IMR-90 (cell line): ENCODE results near the gene PITX1. TPM values are rescaled to one million over a fixed set of nuclear protein-coding genes. Genes with fewer than 3 reads are reported as not detected.

Experiments used
- ATAC-seq: fragments of 200-7000 bp; cut with Tn5 transposase; 2 replicates; pipeline ENCODE4 v1.9.1; 2020; ENCODE audit warnings: low read depth, mild to moderate bottlenecking, moderate library complexity
- BruUV-seq: library from RNA; stranded (reverse); fragments of 400-500 nt; replicated peaks from 2 replicates; lab custom pipeline; 2021; lab: Mats Ljungman, UMichigan
- CTCF ChIA-PET: fragments of 300-600 bp; formaldehyde crosslinking; extraction: SDS; loops from one replicate; lab custom pipeline; 2021; ENCODE audit warnings: antibody characterized with exemption; lab: Yijun Ruan, JAX
- POLR2A ChIA-PET: fragments of 300-600 bp; sonication (Branson Sonifier 250); formaldehyde crosslinking; loops from one replicate; lab custom pipeline; 2022; ENCODE audit warnings: antibody characterized with exemption; ENCODE audit not compliant: unreplicated experiment; lab: Charles Lee
- DNase-seq: peaks from one replicate; pipeline ENCODE4 v3.0.0; 2013
- H2AFZ ChIP-seq: replicated peaks from 2 replicates; pipeline ENCODE3; 2013; ENCODE audit warnings: low read length, mild to moderate bottlenecking; ENCODE audit not compliant: poor library complexity
- H2AK5ac ChIP-seq: 2 replicates; pipeline ENCODE4 v1.6.1; 2013; ENCODE audit warnings: low read depth, low read length, inconsistent platforms
- H2AK9ac ChIP-seq: replicated peaks from 2 replicates; pipeline ENCODE3; 2013; ENCODE audit warnings: mild to moderate bottlenecking, low read depth, low read length, moderate library complexity; ENCODE audit not compliant: poor library complexity
- H2BK120ac ChIP-seq: 2 replicates; pipeline ENCODE4 v1.6.1; 2013; ENCODE audit warnings: low read depth, low read length, inconsistent platforms
- H2BK15ac ChIP-seq: 3 replicates; pipeline ENCODE4 v1.6.1; 2013; ENCODE audit warnings: low read depth, low read length, inconsistent platforms
- H2BK20ac ChIP-seq: 2 replicates; pipeline ENCODE4 v1.6.1; 2013; ENCODE audit warnings: low read depth, mild to moderate bottlenecking, inconsistent platforms, low read length, moderate library complexity
- H2BK5ac ChIP-seq: 2 replicates; pipeline ENCODE4 v1.6.1; 2013; ENCODE audit warnings: mild to moderate bottlenecking, low read depth, low read length, inconsistent platforms; ENCODE audit not compliant: poor library complexity, severe bottlenecking
- H3K14ac ChIP-seq: replicated peaks from 2 replicates; pipeline ENCODE4 v1.6.1; 2013; ENCODE audit warnings: low read depth, low read length, inconsistent platforms
- H3K18ac ChIP-seq: 2 replicates; pipeline ENCODE4 v1.6.1; 2013; ENCODE audit warnings: low read depth, low read length, control low read depth
- H3K23ac ChIP-seq: 2 replicates; pipeline ENCODE4 v1.6.1; 2013; ENCODE audit warnings: low read depth, low read length, inconsistent platforms
- H3K27ac ChIP-seq: 2 replicates; pipeline ENCODE4 v1.5.1; 2013; ENCODE audit warnings: mild to moderate bottlenecking, control low read depth, low read length; ENCODE audit not compliant: insufficient read depth
- H3K27me3 ChIP-seq: 2 replicates; pipeline ENCODE4 v1.6.1; 2013; ENCODE audit warnings: low read length; ENCODE audit not compliant: control insufficient read depth, insufficient read depth
- H3K36me3 ChIP-seq: 2 replicates; pipeline ENCODE4 v1.6.1; 2013; ENCODE audit warnings: low read length, mixed read lengths; ENCODE audit not compliant: control insufficient read depth, insufficient read depth
- H3K4ac ChIP-seq: 2 replicates; pipeline ENCODE4 v1.6.1; 2013; ENCODE audit warnings: low read depth, low read length, inconsistent platforms
- H3K4me1 ChIP-seq: 2 replicates; pipeline ENCODE4 v1.6.1; 2013; ENCODE audit warnings: low read length, mixed read lengths; ENCODE audit not compliant: control insufficient read depth, insufficient read depth
- H3K4me2 ChIP-seq: 2 replicates; pipeline ENCODE4 v1.6.1; 2013; ENCODE audit warnings: low read depth, mild to moderate bottlenecking, control low read depth, low read length, moderate library complexity
- H3K4me3 ChIP-seq: 2 replicates; pipeline ENCODE4 v1.5.1; 2013; ENCODE audit warnings: low read depth, mild to moderate bottlenecking, control low read depth, low read length, moderate library complexity; ENCODE audit not compliant: insufficient read depth
- H3K56ac ChIP-seq: 2 replicates; pipeline ENCODE4 v1.6.1; 2013; ENCODE audit warnings: low read length, inconsistent platforms; ENCODE audit not compliant: insufficient read depth; ENCODE audit errors: extremely low read depth
- H3K79me1 ChIP-seq, 2 experiments: 2 replicates each; pipeline ENCODE4 v1.6.1; 2013; ENCODE audit warnings: low read length in 2 of 2, inconsistent platforms in 1 of 2, low read depth in 1 of 2
- H3K9ac ChIP-seq: 2 replicates; pipeline ENCODE4 v1.6.1; 2013; ENCODE audit warnings: low read depth, low read length, control low read depth
- H3K9me1 ChIP-seq: 2 replicates; pipeline ENCODE4 v1.6.1; 2013; ENCODE audit warnings: low read length, inconsistent platforms; ENCODE audit not compliant: insufficient read depth
- H3K9me3 ChIP-seq: 2 replicates; pipeline ENCODE4 v1.6.1; 2013; ENCODE audit warnings: low read length; ENCODE audit not compliant: control insufficient read depth, insufficient read depth
- H4K20me1 ChIP-seq: 2 replicates; pipeline ENCODE4 v1.6.1; 2013; ENCODE audit warnings: low read length, inconsistent platforms; ENCODE audit not compliant: insufficient read depth
- H4K5ac ChIP-seq: 2 replicates; pipeline ENCODE4 v1.6.1; 2013; ENCODE audit warnings: mild to moderate bottlenecking, low read depth, low read length, control low read depth
- H4K8ac ChIP-seq, 2 experiments: 2 replicates each; pipeline ENCODE4 v1.6.1; 2013; ENCODE audit warnings: low read depth in 2 of 2, low read length in 2 of 2, control low read depth in 1 of 2, inconsistent platforms in 1 of 2
- H4K91ac ChIP-seq: 2 replicates; pipeline ENCODE4 v1.6.1; 2013; ENCODE audit warnings: low read depth, low read length, inconsistent platforms; ENCODE audit not compliant: insufficient read depth
- POLR2A ChIP-seq: IDR thresholded peaks from 2 replicates; pipeline ENCODE4 v1.6.1; 2012; ENCODE audit warnings: mild to moderate bottlenecking, low read depth, low read length
- SMC3 ChIP-seq: fragments of 150-350 bp; IDR thresholded peaks from 2 replicates; pipeline ENCODE4 v1.6.1; 2016; ENCODE audit warnings: low read depth, mild to moderate bottlenecking, antibody characterized with exemption, low read length, moderate library complexity
- WGBS, 2 experiments: methylation state at CpG; one replicate each; pipeline versions ENCODE4 v1.1.5 to v1.1.7; 2013; ENCODE audit warnings: missing lambda C conversion rate in 2 of 2; ENCODE audit not compliant: insufficient read length in 1 of 2; ENCODE audit errors: extremely low coverage in 2 of 2; 5-methylcytosine and 5-hydroxymethylcytosine counted together
- dilution Hi-C: fragments of 300-500 bp; cut with HindIII; formaldehyde crosslinking; loops from one replicate; pipeline ENCODE4 v1.14.3; 2018; ENCODE audit warnings: low sequenced_read_pairs; ENCODE audit not compliant: unreplicated experiment
- in situ Hi-C: fragments of 300-500 bp; cut with MboI; formaldehyde crosslinking; loops from 3 replicates; pipeline ENCODE4 v1.14.3; 2019; ENCODE audit warnings: low sequenced_read_pairs, inconsistent platforms, mixed read lengths
- intact Hi-C: fragments of 100-400 bp; cut with micrococcal nuclease; formaldehyde crosslinking; loops from 2 replicates; pipeline ENCODE4 v1.10.0; 2022
- polyA plus RNA-seq, 3 experiments: library from polyadenylated mRNA; depleted of rRNA; stranded (reverse); fragments of >200 nt; gene quantifications; 2 replicates each; pipeline ENCODE4 v1.2.3, GENCODE V29; 2012; ENCODE audit warnings: low replicate concordance in 1 of 3
- total RNA-seq: library from RNA; depleted of rRNA; stranded (reverse); fragments of >200 nt; gene quantifications from 2 replicates; pipeline ENCODE4 v1.2.3, GENCODE V29; 2012

PITX1 gene
- total and polyA plus RNA-seq, 2 of the 4 experiments (the other 2 are of a cell fraction): 10.4 to 29.8 TPM

- 94% methylated on average over 7 of the region's 8 CpGs; no CpG with 5 or more reads in 1 of the 2 experiments for WGBS, 2 experiments
- no peaks in the 10 kb centered on the region for H3K9me3 ChIP-seq
- H4K5ac ChIP-seq: no peak overlapping the region
- peaks cover 6% of the 10 kb centered on the region; the same call in 1 of the 2 replicates for H3K27me3 ChIP-seq
- ATAC-seq: no peak
- H4K8ac ChIP-seq: no peak overlapping the region
- no peak overlapping the region for H3K4me3 ChIP-seq
- no peak overlapping the region for H4K91ac ChIP-seq
- H3K79me1 ChIP-seq: no peaks in the 10 kb centered on the region
- H3K4ac ChIP-seq: no peak overlapping the region
- H3K9me1 ChIP-seq: 0 out of 2 replicates have a peak, but pooled peaks cover 7% of the 10 kb centered on the region
- dilution Hi-C loops (no loop called here), in situ Hi-C loops (no loop called here), intact Hi-C loops (no loop called here)
- CTCF ChIA-PET: interaction anchor here (0.9 kb wide), 1 partner anchor 9 kb away, joined by 3 read pairs; no protein-coding TSS in a partner anchor
- POLR2A ChIA-PET: no interaction called here
- H3K27ac ChIP-seq: no peak overlapping the region
- no peak overlapping the region for H2BK15ac ChIP-seq
- H2AFZ ChIP-seq: no peak overlapping the region
- H2BK5ac ChIP-seq: no peak overlapping the region
- H2BK120ac ChIP-seq: no peak overlapping the region
- H3K18ac ChIP-seq: no peak overlapping the region
- H3K4me2 ChIP-seq: no peak overlapping the region
- no peaks in the 10 kb centered on the region for H4K20me1 ChIP-seq
- TF ChIP-seq POLR2A (no peak), SMC3 (no peak)
- H2AK9ac ChIP-seq: no peak overlapping the region
- H2AK5ac ChIP-seq: no peak overlapping the region
- BruUV-seq: no TSS peak
- H2BK20ac ChIP-seq: no peak overlapping the region
- DNase-seq: no peak
- peaks cover 2% of the 10 kb centered on the region; the same call in 1 of the 2 replicates for H3K36me3 ChIP-seq
- no peak overlapping the region for H3K14ac ChIP-seq
- no peak overlapping the region for H3K9ac ChIP-seq
- no peaks in the 10 kb centered on the region for H3K4me1 ChIP-seq
- H3K23ac ChIP-seq: no peak overlapping the region
- no peak overlapping the region for H3K56ac ChIP-seq
Observed at GRCh38 chr5:135063056-135063445, 29.0 kb upstream of the PITX1 start.
